Measurements from ENCODE around the gene GLB1L2.

The GLB1L2 gene

DNA sequence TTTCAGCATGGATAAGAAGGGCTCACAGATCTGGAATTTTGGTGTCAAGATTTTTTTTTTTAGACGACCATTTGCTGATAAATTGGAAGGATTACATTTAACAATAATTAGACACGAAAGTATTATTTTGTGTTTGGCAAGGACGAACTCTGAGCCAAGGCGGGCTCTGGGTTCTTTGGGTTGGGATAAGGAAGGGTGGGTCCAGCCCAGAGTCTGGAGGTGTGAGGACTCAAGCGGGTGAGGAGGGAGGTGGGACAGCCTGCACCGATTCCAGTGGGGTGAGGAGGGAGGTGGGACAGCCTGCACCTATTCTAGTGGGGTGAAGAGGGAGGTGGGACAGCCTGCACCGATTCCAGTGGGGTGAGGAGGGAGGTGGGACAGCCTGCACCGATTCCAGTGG is 76.1 kb downstream of the GLB1L2 start:
- DNase-seq, result no peak

DNA sequence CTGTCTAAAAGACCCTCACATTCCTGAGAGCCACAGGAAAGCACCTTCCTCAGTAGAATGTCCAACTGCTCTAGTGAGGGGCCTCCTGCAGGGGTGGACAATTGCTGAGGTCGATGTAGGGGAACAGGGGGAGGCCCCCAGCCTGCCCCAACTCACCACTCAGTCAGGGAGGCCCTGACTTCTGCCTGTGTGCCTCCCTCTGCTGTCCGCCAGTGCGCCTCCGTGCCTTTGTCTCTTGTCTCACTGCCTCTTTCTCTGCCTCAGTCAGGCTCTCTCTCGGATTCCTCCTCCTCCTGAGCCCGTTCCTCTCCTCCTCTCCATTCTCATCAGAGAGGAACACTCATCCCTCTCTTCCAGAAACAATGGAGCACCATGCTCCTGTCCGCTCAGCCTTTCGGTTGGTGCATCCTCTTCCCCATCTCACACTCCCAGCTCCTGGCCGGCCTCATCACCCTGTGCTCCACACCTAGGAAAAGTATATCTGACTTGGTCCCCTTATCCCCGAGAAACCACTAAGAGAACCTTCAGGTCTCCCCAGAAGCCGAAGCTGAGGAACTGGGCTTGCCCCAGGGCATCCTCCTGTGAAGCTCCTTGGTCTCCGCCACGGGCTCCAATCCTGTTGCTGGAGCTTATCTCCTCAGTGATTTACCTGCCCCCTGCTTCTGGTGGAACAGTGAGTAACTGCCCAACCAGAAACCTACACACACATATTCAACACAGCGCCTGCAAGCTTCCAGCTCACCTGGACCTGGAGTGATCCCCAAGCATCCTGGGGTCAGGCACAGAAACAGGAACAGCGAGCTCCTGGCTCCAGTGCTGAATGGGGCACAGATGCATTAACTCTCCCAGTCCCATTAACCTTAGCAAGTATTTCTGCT is 78.0 kb downstream of the GLB1L2 start:
- DNase-seq, result no peak

DNA sequence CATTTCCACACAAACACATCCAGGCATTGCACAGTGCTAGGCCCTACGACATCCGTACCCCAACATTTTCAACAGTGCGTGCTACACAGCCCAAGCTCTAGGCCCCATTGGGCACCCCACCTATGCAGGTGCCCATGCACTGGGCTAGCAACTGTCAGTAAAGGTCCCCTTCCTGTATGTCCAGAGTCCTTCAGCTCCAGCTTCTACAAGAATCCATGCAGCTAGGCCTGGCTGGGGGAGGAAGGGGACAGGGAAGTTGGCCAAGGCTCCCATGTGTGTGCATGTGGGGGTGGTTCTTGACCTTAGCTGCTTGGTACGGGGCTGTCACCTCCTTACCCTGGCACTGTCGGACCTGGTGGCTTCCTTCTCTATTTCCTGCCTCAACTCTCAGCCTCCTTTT is 79.0 kb downstream of the GLB1L2 start:
- no peak for DNase-seq

DNA sequence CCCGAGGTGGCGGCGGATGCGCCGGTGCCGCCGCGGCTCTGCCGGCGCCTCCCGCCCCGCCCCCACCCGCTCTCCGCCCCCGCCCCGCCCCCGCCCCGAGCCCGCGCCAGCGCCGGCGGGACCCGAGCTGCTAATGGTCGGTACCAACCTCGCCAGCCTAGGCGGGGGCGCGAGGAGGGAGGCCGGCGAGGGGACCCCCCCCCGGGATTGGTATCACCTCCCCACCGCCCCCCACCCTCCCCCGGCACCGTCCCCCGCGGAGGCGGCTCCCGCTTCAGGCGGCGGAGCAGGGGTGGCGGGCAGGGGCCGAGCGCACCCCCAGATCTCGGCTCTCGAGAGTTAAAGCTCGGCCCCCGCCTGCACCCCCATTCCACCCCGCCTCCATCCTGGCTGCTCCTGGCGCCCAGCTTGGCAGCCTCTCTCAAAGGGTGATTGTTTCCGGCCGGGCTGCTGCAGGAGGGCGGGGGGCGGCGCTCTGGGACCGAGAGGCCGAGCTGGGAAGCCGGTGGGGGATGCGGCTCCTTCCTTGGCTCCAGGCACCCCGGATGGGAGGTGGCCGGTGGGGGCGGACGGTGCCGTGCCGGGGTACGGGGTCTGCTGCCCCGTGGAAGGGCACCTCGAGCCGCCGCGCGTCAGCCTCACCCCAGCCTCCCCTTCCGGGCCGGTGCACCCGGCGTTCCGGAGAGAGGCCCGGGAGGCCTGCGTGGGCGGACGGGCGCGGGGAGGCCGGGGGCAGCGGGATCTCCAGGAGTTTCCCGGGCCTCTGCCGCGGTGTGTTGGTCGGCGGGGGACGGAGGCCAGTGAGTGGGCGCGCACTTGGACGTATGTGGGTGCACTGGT is 80.6 kb downstream of the GLB1L2 start, which contains the start of gene B3GAT1:
B3GAT1 (minus strand) TSS at position 40 of the 840 bp plus-strand sequence. CDS start 24,583 bp downstream, outside the sequence.
- DNase-seq, result peak; percentile 15

GRCh38 chr11:134413043-134413825 is 81.4 kb downstream of the GLB1L2 start:
- DNase-seq, result no peak

DNA sequence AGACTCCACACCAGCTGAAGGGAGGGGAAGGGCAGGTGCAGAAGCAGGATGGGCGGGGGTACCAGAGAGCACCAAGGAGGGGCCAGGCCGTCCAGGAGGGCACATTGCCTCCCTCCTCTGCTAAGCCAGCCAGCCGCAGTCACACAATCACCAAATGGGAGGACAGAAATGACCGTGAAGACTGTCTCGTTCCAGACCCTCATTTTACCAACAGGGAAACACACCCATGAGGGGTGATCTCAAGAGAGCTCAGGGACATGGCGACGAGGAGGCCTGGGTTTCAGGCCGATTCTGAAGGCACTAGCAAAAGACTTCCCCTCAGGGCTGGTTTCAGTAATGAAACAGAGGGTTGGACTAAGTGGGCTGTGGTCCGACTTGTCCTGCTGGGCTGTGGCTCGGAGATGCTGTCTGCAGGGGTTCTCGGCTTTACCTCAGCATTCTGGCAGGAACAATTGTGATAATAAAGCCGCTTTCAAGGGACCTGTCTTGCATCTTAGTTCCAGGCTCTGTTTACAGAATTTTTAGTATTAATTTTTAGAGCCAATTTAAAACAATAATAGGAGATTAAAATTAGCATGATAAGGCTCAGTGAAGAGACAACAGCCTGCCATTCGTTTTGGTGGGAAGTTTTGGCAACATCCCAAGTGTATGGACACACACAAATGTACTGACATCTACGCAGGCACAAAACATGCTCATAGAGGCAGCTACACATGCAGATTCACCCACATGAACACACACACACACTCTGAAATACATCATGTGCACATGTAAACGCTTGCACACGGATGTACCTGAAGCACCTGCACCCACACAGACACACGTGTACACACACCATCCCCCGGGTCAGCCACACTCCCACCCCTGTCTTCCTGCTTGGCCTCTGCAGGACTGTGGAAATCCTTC is 82.3 kb downstream of the GLB1L2 start:
- no peak for DNase-seq

GRCh38 chr11:134414766-134415765 is 83.3 kb downstream of the GLB1L2 start:
- DNase-seq, result no peak

GRCh38 chr11:134416726-134417125 is 84.9 kb downstream of the GLB1L2 start:
- no peak for DNase-seq

- DNase-seq, result no peak
Observed at GRCh38 chr11:134417871-134418840, 86.4 kb downstream of the GLB1L2 start.

- no peak for DNase-seq
Observed at GRCh38 chr11:134423106-134423505, 91.3 kb downstream of the GLB1L2 start.

GRCh38 chr11:134425413-134425812 is 93.6 kb downstream of the GLB1L2 start:
- no peak for DNase-seq

Data from NCI-H2107 (cell line).